ENCODE measurements around the gene BAD. TPM values are rescaled to one million over a fixed set of nuclear protein-coding genes. Genes with fewer than 3 reads are reported as not detected.

Gene BAD
- total and polyA plus RNA-seq, 3 experiments from 2014 or later, result 40.4 to 56.5 (median 40.9) TPM

- Mint-ChIP-seq H3K4me1 (peaks cover 29 to 60% (median 48%) of the 10 kb centered on the region in 3 donors), H3K27ac (peak overlapping the region; percentile 37 to 96 (median 77))
Measured at GRCh38 chr11:64232967-64233315, 51.5 kb downstream of the BAD start.

DNA sequence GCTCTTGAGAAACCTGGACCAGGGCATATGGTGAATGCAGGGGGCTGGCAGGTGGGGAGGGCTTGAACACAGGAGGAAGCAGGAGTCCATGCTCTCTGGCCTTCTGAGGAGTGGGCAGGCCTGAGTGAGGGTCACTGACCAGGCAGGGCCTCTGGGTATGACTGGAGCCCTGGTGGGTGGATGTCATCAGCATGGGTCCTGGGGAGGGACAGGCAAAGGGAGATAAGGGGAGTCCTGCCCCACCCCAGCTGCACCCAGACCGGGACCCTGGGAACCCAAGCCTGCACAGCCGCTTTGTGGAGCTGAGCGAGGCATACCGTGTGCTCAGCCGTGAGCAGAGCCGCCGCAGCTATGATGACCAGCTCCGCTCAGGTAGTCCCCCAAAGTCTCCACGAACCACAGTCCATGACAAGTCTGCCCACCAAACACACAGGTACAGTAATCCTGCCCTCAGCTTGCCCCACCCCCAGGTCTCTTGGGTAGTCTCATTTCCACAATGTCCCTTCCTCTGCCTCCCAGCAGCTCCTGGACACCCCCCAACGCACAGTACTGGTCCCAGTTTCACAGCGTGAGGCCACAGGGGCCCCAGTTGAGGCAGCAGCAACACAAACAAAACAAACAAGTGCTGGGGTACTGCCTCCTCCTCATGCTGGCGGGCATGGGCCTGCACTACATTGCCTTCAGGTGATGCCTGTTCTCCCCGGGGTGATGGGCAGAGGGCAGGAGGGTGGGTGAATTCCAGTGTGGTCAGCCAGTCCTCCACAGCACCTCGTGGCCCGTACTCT lies 52.1 kb downstream of the BAD start:
- Histone ChIP-seq H3K27me3 (ENCODE audit: insufficient read depth, low read length, poor library complexity, severe bottlenecking) (no peaks in the 10 kb centered on the region), H3K27ac (ENCODE audit: low read depth, low read length) (no peak overlapping the region), H3K9me3 (ENCODE audit: low read length) (no peaks in the 10 kb centered on the region), H3K4me3 (ENCODE audit: low read length) (no peak overlapping the region), H3K36me3 (ENCODE audit: insufficient read depth, low read length) (no peaks in the 10 kb centered on the region), H3K4me1 (ENCODE audit: insufficient read depth, low read length) (peaks cover 51% of the 10 kb centered on the region)
- H3K4me1 Mint-ChIP-seq, result peaks cover 33 to 65% (median 52%) of the 10 kb centered on the region in 3 donors
- H3K36me3 Mint-ChIP-seq, result peaks cover 0 to 13% (median 0%) of the 10 kb centered on the region in 3 donors
- peak overlapping the region; percentile 60 to 97 (median 85) for H3K4me3 Mint-ChIP-seq
- no peaks in the 10 kb centered on the region for H3K9me3 Mint-ChIP-seq
- ChIA-PET POLR2A (interaction anchor here (1.1 to 1.3 kb wide), 3 partner anchors 9 to 24 kb away, joined by 3 read pairs; partner anchors contain the start of gene FKBP2), CTCF (interaction anchor here (0.8 to 1.6 kb wide), 7 partner anchors 8 to 72 kb away, joined by 3 to 4 read pairs (median 3); partner anchors contain the start of genes FKBP2 and PLCB3)
- peak in 1 of 5 donors; percentile 49 for DNase-seq
- H3K27me3 Mint-ChIP-seq, result peaks cover 0 to 2% of the 10 kb centered on the region in 2 donors
- peak overlapping the region; percentile 37 to 96 (median 78) for H3K27ac Mint-ChIP-seq

More at GRCh38 chr11:64232967-64233315, 51.5 kb downstream of the BAD start:
- POLR2A ChIA-PET, result interaction anchor here (1.1 to 2.5 kb wide), 4 partner anchors 8 to 25 kb away, joined by 3 to 8 read pairs (median 3); partner anchors contain the start of genes FKBP2 and PPP1R14B
- Histone ChIP-seq H3K27ac (ENCODE audit: low read depth, low read length) (no peak overlapping the region), H3K36me3 (ENCODE audit: insufficient read depth, low read length) (no peaks in the 10 kb centered on the region), H3K4me3 (ENCODE audit: low read length) (no peak overlapping the region), H3K27me3 (ENCODE audit: insufficient read depth, low read length, poor library complexity, severe bottlenecking) (no peaks in the 10 kb centered on the region), H3K9me3 (ENCODE audit: low read length) (no peaks in the 10 kb centered on the region), H3K4me1 (ENCODE audit: insufficient read depth, low read length) (peaks cover 48% of the 10 kb centered on the region)
- peaks cover 0 to 2% of the 10 kb centered on the region in 2 donors for H3K27me3 Mint-ChIP-seq
- peaks cover 0 to 17% (median 0%) of the 10 kb centered on the region in 3 donors for H3K36me3 Mint-ChIP-seq
- CTCF ChIA-PET, result interaction anchor here (0.7 to 1.6 kb wide), 5 partner anchors 9 to 68 kb away, joined by 3 to 4 read pairs (median 3); partner anchors contain the start of gene PLCB3
- peak overlapping the region; percentile 36 to 97 (median 72) for H3K4me3 Mint-ChIP-seq
- no peaks in the 10 kb centered on the region for H3K9me3 Mint-ChIP-seq
- DNase-seq, result no peak

- H3K9me3 Mint-ChIP-seq, result no peaks in the 10 kb centered on the region
- H3K27me3 Mint-ChIP-seq, result peaks cover 0 to 2% of the 10 kb centered on the region in 2 donors
- Histone ChIP-seq H3K27me3 (ENCODE audit: insufficient read depth, low read length, poor library complexity, severe bottlenecking) (no peaks in the 10 kb centered on the region), H3K4me1 (ENCODE audit: insufficient read depth, low read length) (peaks cover 58% of the 10 kb centered on the region), H3K27ac (ENCODE audit: low read depth, low read length) (no peak overlapping the region), H3K9me3 (ENCODE audit: low read length) (no peaks in the 10 kb centered on the region), H3K36me3 (ENCODE audit: insufficient read depth, low read length) (no peaks in the 10 kb centered on the region), H3K4me3 (ENCODE audit: low read length) (no peak overlapping the region)
- peak in 1 of 5 donors; percentile 45 for DNase-seq
- ChIA-PET POLR2A (interaction anchor here (0.8 to 2.1 kb wide), 5 partner anchors 10 to 25 kb away, joined by 3 to 4 read pairs (median 3); partner anchors contain the start of genes FERMT3 and FKBP2), CTCF (interaction anchor here (0.9 to 1.6 kb wide), 4 partner anchors 9 to 73 kb away, joined by 3 to 4 read pairs (median 4); partner anchors contain the start of gene FKBP2)
- H3K36me3 Mint-ChIP-seq, result peaks cover 0 to 10% (median 0%) of the 10 kb centered on the region in 3 donors
- H3K4me1 Mint-ChIP-seq, result peaks cover 39 to 67% (median 60%) of the 10 kb centered on the region in 3 donors
- peak overlapping the region; percentile 60 to 97 (median 85) for H3K4me3 Mint-ChIP-seq
- H3K27ac Mint-ChIP-seq, result peak overlapping the region; percentile 11 to 96 (median 68)
Measured at GRCh38 chr11:64231546-64231945, 52.9 kb downstream of the BAD start.

GRCh38 chr11:64230985-64231365 lies 53.5 kb downstream of the BAD start:
- Histone ChIP-seq H3K4me1 (ENCODE audit: insufficient read depth, low read length) (peaks cover 58% of the 10 kb centered on the region), H3K36me3 (ENCODE audit: insufficient read depth, low read length) (no peaks in the 10 kb centered on the region), H3K4me3 (ENCODE audit: low read length) (peak overlapping the region; percentile 70), H3K9me3 (ENCODE audit: low read length) (no peaks in the 10 kb centered on the region), H3K27me3 (ENCODE audit: insufficient read depth, low read length, poor library complexity, severe bottlenecking) (no peaks in the 10 kb centered on the region), H3K27ac (ENCODE audit: low read depth, low read length) (peak overlapping the region; percentile 83)
- no peak for DNase-seq
- Mint-ChIP-seq H3K4me1 (peaks cover 39 to 67% (median 60%) of the 10 kb centered on the region in 3 donors), H3K27me3 (peaks cover 0 to 2% of the 10 kb centered on the region in 2 donors), H3K9me3 (no peaks in the 10 kb centered on the region), H3K4me3 (peak overlapping the region; percentile 85 to 97 (median 88)), H3K27ac (peak overlapping the region; percentile 89 to 96 (median 93)), H3K36me3 (peaks cover 0 to 13% (median 0%) of the 10 kb centered on the region in 3 donors)
- ChIA-PET CTCF (interaction anchor here (0.9 to 1.6 kb wide), 3 partner anchors 23 to 74 kb away, joined by 3 to 7 read pairs (median 4); no protein-coding TSS in a partner anchor), POLR2A (interaction anchor here (0.8 to 2.1 kb wide), 4 partner anchors 10 to 26 kb away, joined by 3 to 5 read pairs (median 4); partner anchors contain the start of genes FERMT3 and FKBP2)

DNA sequence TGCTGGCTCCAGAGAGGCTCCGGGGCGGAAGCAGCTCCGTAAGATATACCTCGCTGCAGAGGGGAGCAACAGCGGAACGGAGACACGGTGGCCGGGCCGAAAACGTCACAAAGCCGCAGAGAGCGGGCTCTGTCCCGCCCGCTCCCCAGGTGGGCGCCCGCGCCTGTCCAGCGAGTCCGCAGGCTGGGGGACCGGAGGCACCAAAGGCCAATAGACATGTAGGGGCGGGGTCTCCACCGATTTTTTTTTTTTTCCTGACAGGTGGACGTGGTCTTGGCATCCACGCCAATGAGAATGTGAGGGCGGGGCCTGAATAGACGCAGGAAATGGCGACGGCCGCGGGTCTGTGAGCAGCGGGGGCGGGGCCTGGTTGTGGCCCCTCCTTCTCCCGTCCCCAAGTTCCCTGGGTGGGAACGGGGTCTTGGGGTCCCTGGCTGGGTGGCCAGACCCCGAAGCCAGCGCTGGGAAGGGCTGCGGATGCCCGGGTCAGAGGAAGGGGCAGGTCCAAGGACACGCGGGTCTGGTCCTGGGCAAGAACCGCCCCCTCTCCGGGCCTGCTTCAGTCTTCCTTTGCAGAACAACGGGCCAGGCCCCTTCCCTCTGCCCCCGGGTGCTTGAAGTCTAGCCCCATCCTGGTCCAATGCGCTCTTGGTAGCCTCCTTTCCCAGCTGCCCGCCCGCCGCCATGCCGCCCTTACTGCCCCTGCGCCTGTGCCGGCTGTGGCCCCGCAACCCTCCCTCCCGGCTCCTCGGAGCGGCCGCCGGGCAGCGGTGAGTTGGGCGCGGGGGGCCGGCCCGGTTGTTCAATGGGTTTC lies 54.1 kb downstream of the BAD start, which contains the start of gene DNAJC4:
TSS of gene DNAJC4 (plus strand) at position 378 of the 814 bp plus-strand sequence. CDS start at position 685, 307 bp downstream.
- Mint-ChIP-seq H3K36me3 (peaks cover 0 to 14% (median 0%) of the 10 kb centered on the region in 3 donors), H3K4me3 (peak within 1 kb of the TSS; percentile 85 to 97 (median 88)), H3K4me1 (peaks cover 39 to 67% (median 58%) of the 10 kb centered on the region in 3 donors), H3K27ac (peak within 1 kb of the TSS; percentile 89 to 96 (median 93)), H3K9me3 (no peaks in the 10 kb centered on the region), H3K27me3 (peaks cover 0 to 2% of the 10 kb centered on the region in 2 donors)
- Histone ChIP-seq H3K36me3 (ENCODE audit: insufficient read depth, low read length) (no peaks in the 10 kb centered on the region), H3K4me3 (ENCODE audit: low read length) (peak within 1 kb of the TSS; percentile 70), H3K9me3 (ENCODE audit: low read length) (no peaks in the 10 kb centered on the region), H3K27ac (ENCODE audit: low read depth, low read length) (peak within 1 kb of the TSS; percentile 83), H3K27me3 (ENCODE audit: insufficient read depth, low read length, poor library complexity, severe bottlenecking) (no peaks in the 10 kb centered on the region), H3K4me1 (ENCODE audit: insufficient read depth, low read length) (peaks cover 58% of the 10 kb centered on the region)
- DNase-seq, result peak; percentile 85 to 92 (median 87)
- POLR2A ChIA-PET, result interaction anchor here (0.6 to 2.1 kb wide), 7 partner anchors 11 to 44 kb away, joined by 3 to 9 read pairs (median 4); partner anchors contain the start of genes FERMT3, FKBP2, PPP1R14B and STIP1
- CTCF ChIA-PET, result interaction anchor here (0.9 to 1.6 kb wide), 4 partner anchors 20 to 71 kb away, joined by 3 to 7 read pairs (median 6); partner anchors contain the start of gene FERMT3

GRCh38 chr11:64229744-64230170 lies 54.7 kb downstream of the BAD start:
- CTCF ChIA-PET, result interaction anchor here (0.9 to 1.6 kb wide), 4 partner anchors 20 to 72 kb away, joined by 3 to 7 read pairs (median 6); partner anchors contain the start of gene FERMT3
- H3K27ac ChIP-seq (ENCODE audit: low read depth, low read length), result peak overlapping the region; percentile 83
- Mint-ChIP-seq H3K4me3 (peak overlapping the region; percentile 85 to 97 (median 88)), H3K27me3 (peaks cover 0 to 2% of the 10 kb centered on the region in 2 donors), H3K9me3 (no peaks in the 10 kb centered on the region), H3K36me3 (peaks cover 0 to 10% (median 0%) of the 10 kb centered on the region in 3 donors), H3K27ac (peak overlapping the region; percentile 88 to 96 (median 93)), H3K4me1 (peaks cover 40 to 69% (median 53%) of the 10 kb centered on the region in 3 donors)
- peak overlapping the region; percentile 70 for H3K4me3 ChIP-seq (ENCODE audit: low read length)
- H3K27me3 ChIP-seq (ENCODE audit: insufficient read depth, low read length, poor library complexity, severe bottlenecking), result no peaks in the 10 kb centered on the region
- H3K9me3 ChIP-seq (ENCODE audit: low read length), result no peaks in the 10 kb centered on the region
- H3K4me1 ChIP-seq (ENCODE audit: insufficient read depth, low read length), result peaks cover 59% of the 10 kb centered on the region
- H3K36me3 ChIP-seq (ENCODE audit: insufficient read depth, low read length), result no peaks in the 10 kb centered on the region
- DNase-seq, result no peak
- POLR2A ChIA-PET, result interaction anchor here (0.5 to 2.1 kb wide), 6 partner anchors 16 to 44 kb away, joined by 3 to 9 read pairs (median 4); partner anchors contain the start of genes FERMT3, PPP1R14B and STIP1
